Choroid plexus epithelial cell (primary cell): ENCODE data around the gene PTCH1.

Experiments
- DNase-seq: peaks from one replicate; pipeline ENCODE4 v3.0.0-alpha.2; 2010; ENCODE audit warnings: low read depth
- H3K4me3 ChIP-seq: 2 replicates; pipeline ENCODE4 v1.5.1; 2011; ENCODE audit warnings: low read depth, mild to moderate bottlenecking, control low read depth, low read length, moderate library complexity
- TF ChIP-seq, protein P1 (sequence below): conservative IDR thresholded peaks from 2 replicates; pipeline ENCODE4 v1.5.1; 2011; ENCODE audit warnings: low read depth, mild to moderate bottlenecking, control low read depth, inconsistent platforms, low read length, moderate library complexity

PTCH1 gene

DNA sequence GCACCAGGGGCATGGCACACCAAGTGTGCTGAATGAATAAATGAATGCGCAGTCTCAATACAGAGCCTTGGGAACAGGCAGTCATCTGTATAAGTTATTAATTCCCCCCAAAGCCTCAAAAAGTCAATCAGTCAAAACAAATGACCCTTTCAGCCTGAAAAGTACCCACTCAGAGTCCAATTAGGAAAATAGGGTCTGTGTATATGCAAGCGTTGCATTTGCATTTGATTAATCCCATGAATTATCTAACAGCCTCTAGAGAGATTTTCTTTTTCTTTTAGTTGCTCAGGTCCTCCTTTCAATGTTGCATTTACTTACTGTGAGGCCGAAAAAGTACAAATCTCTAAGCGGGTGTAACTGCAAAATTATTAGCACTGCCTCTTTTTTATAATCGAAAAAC is 23.4 kb downstream of the PTCH1 start:
- no peak for DNase-seq
- TF ChIP-seq, protein P1, sequence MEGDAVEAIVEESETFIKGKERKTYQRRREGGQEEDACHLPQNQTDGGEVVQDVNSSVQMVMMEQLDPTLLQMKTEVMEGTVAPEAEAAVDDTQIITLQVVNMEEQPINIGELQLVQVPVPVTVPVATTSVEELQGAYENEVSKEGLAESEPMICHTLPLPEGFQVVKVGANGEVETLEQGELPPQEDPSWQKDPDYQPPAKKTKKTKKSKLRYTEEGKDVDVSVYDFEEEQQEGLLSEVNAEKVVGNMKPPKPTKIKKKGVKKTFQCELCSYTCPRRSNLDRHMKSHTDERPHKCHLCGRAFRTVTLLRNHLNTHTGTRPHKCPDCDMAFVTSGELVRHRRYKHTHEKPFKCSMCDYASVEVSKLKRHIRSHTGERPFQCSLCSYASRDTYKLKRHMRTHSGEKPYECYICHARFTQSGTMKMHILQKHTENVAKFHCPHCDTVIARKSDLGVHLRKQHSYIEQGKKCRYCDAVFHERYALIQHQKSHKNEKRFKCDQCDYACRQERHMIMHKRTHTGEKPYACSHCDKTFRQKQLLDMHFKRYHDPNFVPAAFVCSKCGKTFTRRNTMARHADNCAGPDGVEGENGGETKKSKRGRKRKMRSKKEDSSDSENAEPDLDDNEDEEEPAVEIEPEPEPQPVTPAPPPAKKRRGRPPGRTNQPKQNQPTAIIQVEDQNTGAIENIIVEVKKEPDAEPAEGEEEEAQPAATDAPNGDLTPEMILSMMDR = no peak
- no peak overlapping the region for H3K4me3 ChIP-seq

- no peak for DNase-seq
- TF ChIP-seq, protein P1 = no peak
- H3K4me3 ChIP-seq = no peak overlapping the region
These were observed 25.0 kb downstream of the PTCH1 start for GRCh38 chr9:95491543-95492320.

- no peak for DNase-seq
- H3K4me3 ChIP-seq = no peak overlapping the region
These were observed 27.8 kb downstream of the PTCH1 start for GRCh38 chr9:95488954-95489353.

DNA sequence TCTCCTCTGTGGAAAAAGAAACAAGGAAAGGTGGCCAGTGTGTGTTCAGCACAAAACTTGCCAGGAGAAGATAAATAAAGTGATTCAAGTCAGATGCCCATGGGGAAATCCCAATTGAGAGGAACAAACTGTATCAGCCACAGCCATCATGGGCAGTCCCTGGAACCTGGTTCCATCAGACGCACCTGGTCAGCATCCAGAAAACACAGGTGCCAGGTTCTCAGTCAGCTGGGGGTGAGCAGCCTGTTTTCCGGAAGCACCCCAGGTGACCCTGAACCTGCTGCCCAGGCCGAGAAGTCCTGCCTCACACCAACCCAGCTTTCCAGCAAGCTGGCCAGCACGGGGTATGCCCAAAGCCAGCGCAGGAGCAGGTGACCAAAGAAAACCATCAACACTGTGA is 30.5 kb downstream of the PTCH1 start:
- H3K4me3 ChIP-seq = no peak overlapping the region
- TF ChIP-seq, protein P1 = no peak
- no peak for DNase-seq

More at GRCh38 chr9:95488954-95489353, 27.8 kb downstream of the PTCH1 start:
- TF ChIP-seq, protein P1 = no peak

DNA sequence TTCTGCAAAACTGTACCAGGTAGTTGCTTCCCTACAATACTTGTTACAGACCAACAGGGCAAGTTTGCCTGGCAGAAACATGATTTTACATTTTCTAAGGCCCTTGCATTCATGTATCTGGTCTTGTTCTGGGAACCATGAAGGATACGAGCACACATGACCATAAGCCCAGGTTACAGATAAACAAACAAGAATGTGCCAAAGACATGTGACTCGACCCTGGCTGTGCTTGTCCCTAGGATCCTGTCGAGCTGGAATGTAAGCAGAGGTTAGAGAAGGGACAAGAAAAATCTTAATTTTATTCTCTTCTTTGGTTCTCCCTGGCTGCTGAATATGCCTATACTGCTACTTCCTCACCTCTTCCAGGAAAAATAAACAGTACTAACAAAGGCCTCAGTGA is 32.5 kb downstream of the PTCH1 start:
- H3K4me3 ChIP-seq = no peak overlapping the region
- TF ChIP-seq, protein P1 = no peak
- no peak for DNase-seq

DNA sequence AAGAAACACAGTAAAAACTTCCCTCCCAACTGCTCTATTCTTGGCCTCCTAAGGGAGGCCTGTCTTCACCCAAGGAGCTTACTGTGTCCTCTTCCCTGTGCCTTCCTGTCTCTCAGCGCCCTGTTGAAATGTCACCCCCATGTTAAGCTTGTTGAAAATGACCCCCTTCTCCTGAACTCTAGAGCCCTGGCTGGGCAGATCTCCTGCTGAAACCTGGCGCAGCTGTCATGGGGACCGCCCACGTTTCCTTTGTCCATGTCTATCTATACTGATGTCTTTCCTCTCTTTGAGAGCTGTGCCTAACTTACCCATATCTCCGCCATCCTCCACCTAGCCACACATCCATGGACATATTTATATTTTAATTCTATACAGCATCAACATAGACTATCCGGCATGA is 33.3 kb downstream of the PTCH1 start:
- TF ChIP-seq, protein P1 = no peak
- no peak for DNase-seq
- H3K4me3 ChIP-seq = no peak overlapping the region

GRCh38 chr9:95482621-95483020 is 34.1 kb downstream of the PTCH1 start:
- H3K4me3 ChIP-seq = no peak overlapping the region
- DNase-seq = no peak
- TF ChIP-seq, protein P1 = no peak
